LoVo (cell line): ENCODE data around the gene TLR5.
"Not testable (repeated sequence)": the region's sequence is repeated elsewhere in the genome, so short reads cannot be mapped to it uniquely, and the experiment has no call there.

ENCODE experiments used
- DNase-seq: peaks from one replicate; pipeline ENCODE4 v3.0.0-alpha.2; 2016; ENCODE audit warnings: low spot score

Gene TLR5, protein sequence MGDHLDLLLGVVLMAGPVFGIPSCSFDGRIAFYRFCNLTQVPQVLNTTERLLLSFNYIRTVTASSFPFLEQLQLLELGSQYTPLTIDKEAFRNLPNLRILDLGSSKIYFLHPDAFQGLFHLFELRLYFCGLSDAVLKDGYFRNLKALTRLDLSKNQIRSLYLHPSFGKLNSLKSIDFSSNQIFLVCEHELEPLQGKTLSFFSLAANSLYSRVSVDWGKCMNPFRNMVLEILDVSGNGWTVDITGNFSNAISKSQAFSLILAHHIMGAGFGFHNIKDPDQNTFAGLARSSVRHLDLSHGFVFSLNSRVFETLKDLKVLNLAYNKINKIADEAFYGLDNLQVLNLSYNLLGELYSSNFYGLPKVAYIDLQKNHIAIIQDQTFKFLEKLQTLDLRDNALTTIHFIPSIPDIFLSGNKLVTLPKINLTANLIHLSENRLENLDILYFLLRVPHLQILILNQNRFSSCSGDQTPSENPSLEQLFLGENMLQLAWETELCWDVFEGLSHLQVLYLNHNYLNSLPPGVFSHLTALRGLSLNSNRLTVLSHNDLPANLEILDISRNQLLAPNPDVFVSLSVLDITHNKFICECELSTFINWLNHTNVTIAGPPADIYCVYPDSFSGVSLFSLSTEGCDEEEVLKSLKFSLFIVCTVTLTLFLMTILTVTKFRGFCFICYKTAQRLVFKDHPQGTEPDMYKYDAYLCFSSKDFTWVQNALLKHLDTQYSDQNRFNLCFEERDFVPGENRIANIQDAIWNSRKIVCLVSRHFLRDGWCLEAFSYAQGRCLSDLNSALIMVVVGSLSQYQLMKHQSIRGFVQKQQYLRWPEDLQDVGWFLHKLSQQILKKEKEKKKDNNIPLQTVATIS

DNA sequence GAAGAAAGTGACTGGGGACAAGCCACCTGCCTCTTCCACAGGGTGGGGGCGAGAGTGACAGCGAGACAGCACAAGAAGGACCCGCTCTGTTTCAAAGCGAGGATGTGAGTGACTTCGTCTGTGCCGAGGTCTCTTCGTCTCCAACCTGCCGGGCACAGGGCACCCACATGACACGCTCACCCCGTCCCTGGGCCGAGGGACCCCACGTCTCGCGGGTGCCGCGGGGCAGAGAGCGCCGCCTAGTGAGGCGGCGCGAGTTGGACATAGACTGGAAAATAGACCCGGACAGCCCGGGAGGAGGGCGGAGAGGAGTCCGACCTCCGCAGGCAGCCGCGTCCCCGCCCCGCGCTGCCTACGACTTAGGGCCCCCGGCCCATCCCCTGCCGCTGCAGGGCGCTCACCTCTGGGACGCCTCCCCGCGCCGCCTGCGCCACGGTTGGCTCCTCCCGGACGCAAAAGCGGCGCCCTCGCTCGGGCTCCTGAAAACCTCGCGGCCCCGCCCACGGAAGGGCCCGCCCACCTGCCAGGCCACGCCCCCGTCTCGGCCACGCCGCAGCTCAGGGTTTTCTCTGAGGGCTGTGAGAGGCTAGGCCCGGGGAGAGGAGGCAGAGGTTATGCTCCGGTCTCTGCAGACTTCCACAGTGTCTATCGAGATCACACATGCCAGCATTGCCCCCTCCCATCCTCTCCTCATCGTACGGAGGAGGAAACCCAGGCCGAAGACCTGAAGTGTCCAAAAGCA is at the start of gene TLR5:
TLR5 (minus strand) TSS at position 454 of the 742 bp plus-strand sequence. CDS start 30,217 bp downstream, outside the sequence.
- DNase-seq: peak; percentile 89

DNA sequence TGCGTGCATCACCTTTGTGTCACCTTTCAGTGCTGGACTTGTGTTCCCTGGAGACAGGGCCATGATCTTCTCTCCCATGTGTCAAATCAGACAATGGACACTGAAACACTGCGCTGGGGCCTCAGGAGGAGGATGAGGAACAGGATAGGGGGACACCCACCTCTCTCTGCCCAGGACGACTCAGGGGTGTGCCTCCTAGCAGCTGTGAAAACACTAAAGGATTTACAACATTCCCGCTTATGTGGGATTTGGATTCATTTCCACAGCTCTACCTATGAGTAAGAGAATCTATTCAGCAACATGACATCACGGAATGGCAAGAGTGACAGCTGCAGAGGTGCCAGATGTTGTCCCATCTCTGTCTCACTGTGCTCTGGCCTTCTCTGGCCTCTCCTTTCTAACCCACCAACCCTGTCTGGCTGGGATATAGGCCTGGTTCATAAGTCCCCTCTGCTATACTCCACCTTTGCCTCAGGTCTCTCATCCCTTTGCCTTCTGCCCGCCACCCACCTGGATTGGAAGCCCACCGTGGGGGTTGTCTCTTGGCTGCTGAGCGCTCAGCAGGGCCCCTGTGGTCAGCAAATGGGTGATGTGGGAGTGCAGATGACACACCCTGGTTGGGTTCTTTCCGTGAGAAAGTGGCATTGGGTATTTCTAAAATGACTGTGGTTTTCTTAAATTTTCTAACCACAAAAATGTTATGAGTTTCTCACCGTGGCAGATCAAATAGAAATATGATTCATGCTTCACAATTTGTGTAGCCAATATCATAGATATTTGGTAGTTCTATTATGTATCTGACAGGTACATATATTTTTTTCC is 47.1 kb upstream of the TLR5 start:
- DNase-seq: peak; percentile 42

DNA sequence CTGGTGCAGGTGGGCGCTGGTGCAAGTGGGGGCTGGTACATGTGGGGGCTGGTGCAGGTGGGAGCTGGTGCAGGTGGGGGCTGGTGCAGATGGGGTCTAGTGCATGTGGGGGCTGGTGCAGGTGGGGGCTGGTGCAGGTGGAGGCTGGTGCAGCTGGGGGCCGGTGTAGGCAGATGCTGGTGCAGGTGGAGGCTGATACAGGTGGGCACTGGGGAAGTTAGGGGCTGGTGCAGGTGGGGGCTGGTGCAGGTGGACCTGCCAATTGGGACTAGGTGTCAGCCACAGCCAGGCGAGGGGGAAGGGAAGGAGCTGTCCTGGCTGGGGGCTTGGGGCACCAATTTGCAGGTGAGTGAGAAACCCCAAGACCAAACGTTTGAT is 46.5 kb upstream of the TLR5 start:
- no peak for DNase-seq

DNA sequence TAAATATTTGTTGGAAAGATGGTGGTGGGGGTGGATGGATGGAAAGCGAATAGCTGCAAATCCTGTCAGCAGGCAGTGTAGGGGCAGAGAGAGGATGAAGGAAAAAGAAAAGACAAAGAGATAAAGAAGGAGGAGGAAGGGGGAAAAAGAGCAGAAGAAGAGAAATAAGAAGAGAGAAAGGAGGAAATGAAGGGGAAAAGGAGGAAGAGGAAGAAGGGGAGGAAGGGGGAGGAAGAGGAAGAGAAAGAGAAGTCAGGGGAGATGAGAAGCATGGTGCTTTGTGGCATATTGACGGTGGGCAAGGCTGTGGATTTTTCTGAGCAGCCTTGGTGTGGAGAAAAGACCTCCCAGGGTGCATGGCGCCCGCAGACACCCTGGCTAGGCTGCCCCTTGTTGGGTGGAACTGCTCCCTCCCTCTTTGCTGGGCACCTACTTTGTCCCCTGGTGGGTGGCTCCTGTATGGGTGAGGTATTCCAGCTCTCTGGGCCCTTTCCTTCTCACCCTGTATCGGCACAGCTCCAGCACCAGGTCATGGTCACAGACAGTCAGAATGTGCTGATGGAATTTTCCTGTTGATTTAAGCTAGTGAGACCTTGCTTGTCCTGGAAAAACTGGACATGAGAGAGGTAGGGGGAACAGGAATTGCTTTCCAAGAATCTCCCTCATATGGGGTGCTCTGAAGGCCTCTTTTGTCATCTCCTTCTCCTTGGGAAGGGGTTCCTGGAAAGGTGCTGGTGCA is 45.7 kb upstream of the TLR5 start:
- no peak for DNase-seq

DNA sequence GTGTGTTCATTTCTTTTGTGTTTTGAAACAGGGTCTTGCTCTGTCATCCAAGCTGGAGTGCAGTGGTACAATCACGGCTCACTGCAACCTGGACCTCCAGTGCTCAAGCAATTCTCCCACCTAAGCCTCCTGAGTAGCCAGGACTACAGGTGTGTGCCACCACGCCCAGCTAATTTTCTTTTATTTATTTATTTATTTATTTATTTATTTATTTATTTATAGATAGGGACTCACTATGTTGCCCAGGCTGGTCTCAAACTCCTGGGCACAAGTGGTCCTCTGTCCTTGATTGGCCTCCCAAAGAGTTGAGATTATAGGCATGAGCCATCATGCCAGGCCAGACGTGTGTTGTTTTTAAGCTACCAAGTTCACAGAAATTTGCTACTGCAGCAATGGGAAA is 43.8 kb upstream of the TLR5 start:
- DNase-seq: no peak

- DNase-seq: no peak
Measured at GRCh38 chr1:223183268-223183862, 40.3 kb upstream of the TLR5 start.

DNA sequence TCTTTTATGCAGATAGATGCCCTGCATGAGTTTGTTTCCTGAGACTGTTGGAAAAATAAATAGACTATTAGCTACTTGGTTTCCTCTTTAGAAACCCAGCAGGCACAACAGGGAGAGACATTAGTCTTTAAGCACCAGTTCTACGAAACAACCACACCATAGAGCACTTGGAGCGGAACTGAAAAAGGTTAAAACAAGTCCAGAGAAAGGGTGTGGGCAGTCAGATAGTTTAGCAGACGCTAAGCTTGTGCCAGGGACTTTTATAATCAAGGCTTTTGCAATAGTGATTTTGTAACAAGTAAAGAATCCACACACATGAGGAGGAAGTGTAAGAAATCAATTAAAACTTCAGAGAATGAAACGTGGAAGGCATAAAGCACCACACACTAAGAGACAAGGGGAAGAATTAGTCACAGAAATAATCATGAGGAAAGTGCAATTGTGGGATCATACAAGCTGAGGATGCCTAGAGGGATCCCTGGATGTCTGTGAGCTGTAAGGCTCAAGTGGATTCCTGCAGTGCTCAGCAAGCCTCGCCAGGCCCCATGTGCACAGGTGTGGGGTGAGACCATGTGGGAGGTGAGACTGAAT is 37.8 kb upstream of the TLR5 start:
- DNase-seq: no peak

DNA sequence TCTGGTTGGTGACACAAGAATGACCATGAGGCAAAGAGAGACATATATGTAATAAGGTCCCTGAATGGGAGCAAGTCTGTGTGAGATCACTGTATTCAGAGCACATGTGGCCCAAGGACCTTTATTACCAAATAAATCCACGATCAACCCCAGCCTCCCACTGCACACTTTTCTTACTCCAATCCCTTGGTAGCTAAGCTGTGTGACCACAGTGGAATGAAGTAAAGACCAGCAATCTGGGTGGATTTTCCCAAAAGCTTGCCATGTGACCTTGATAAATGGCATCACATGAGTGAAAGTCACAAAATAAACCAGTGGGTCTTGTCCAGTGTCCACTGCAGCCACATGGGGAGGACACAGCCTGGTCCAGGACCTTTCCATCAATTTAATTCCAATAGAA is 36.7 kb upstream of the TLR5 start:
- DNase-seq: no peak

- DNase-seq: no peak
Measured at GRCh38 chr1:223179280-223179679, 36.2 kb upstream of the TLR5 start.

DNA sequence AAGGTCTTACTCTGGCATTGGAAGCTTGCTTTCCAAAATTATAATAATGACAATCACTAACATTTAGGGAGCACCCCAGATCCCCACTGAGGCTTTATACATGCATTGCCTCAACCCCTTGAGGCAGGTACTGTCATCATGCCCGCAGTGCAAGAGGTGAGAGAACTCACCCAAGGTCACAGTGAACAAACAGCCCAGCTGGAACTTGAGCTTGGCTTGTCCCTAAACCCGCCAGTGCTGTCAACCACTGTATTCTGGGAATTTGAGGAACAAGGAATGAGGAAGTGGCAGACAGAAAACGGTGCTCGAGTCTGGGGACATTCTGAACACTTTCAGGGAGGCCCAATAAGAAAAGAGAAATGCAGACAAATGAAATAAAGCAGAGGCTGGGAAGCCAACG is 34.6 kb upstream of the TLR5 start:
- no peak for DNase-seq

DNA sequence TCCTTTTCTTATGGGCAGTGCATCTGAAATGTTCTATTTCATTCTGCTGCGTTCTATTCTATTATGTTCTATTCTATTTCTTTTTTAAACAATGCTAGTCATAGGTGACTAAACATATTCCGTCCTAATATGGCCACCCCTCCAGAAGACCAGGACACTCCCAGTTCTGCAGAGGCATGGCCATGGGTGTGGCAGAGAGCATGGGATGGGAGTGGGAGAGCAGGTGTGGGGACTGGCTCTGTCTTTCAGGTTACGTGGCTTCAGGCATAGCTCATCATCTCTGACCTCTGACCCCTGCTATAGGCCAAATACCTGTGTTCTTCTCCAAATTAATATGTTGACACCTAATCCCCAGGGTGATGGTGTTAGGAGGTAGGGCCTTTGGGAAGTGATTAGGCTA is 33.4 kb upstream of the TLR5 start:
- no peak for DNase-seq

DNA sequence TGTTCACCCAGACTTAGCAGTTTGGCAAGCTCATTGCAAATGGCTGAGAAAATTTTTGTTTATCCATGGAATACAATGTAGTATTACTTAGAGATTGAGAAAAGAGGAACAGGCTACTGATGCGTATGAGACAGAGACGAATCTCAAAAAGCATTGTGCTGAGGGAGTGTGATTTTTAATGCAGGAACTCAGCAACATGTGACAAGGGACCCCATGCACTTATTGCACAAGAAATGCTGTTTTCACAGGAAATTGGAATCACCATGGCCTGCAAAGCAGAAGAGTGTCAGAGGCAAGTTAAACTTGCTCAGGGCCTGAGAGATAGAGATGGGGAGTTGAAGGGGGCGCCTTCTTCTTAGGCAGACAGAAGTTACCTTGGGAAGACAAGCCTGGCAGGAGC is 32.6 kb upstream of the TLR5 start:
- DNase-seq: no peak

GRCh38 chr1:223175032-223175431 is 32.0 kb upstream of the TLR5 start:
- DNase-seq: no peak

DNA sequence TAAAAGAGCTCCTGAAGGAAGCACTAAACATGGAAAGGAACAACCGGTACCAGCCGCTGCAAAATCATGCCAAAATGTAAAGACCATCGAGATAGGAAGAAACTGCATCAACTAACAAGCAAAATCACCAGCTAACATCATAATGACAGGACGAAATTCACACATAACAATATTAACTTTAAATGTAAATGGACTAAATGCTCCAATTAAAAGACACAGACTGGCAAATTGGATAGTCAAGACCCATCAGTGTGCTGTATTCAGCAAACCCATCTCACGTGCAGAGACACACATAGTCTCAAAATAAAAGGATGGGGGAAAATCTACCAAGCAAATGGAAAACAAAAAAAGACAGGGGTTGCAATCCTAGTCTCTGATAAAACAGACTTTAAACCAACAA is 26.4 kb upstream of the TLR5 start:
- DNase-seq: not testable (repeated sequence)

DNA sequence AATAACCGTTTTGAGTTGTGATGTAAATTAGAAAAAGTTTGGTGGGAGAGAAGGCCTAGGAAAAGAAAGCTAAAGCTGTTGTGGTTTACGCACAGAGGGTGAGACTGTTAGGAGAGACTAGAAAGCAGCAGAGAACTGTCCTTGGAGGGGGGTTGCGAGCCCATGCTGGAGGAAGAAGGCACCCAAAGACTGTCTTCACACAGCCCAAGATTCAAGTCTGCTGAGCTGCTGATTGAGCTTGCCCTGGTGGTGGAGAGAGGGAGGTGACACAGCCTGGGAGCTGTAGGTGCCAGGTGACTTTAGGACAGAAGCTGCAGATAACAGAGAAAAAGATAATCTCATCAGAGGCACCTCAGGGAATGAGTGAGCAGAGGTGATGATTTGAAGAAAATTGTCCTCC is 18.3 kb upstream of the TLR5 start:
- DNase-seq: no peak

DNA sequence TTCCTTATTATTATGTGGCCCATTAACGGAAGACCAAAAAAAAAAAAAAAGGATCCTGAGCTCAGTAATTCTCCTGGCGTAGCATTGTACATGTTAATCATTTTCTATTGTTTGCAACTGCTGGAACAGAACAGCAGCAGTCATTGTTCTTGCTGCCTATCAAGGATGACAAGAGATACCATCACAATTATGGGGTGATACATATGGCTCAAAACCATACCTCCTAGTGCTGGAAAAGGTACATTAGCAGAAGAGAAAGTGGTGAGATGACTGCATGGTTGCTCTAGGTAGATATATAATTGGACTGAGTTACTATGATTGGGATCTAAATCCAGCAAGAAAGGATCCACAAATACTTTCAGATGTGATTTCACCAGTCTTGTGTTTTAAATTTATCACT is 13.3 kb upstream of the TLR5 start:
- DNase-seq: no peak

DNA sequence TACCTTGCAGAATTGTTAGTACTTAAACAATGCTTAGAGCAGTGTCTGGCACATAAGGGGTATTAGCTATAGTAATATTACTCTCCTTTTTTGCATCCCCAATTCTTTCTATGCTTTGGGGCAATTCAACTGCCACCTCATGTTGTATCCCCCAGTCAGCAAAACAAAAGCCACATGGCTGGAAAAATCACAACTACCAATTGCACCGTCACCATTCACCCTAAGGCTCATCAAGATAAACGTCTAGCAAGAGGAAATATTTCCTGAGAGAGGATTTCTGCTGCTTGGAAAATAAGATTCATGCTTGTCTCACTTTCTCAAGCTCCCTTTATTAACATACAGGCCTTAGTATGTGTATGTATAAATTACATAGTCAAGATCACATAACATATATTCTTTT is 12.1 kb upstream of the TLR5 start:
- DNase-seq: no peak

DNA sequence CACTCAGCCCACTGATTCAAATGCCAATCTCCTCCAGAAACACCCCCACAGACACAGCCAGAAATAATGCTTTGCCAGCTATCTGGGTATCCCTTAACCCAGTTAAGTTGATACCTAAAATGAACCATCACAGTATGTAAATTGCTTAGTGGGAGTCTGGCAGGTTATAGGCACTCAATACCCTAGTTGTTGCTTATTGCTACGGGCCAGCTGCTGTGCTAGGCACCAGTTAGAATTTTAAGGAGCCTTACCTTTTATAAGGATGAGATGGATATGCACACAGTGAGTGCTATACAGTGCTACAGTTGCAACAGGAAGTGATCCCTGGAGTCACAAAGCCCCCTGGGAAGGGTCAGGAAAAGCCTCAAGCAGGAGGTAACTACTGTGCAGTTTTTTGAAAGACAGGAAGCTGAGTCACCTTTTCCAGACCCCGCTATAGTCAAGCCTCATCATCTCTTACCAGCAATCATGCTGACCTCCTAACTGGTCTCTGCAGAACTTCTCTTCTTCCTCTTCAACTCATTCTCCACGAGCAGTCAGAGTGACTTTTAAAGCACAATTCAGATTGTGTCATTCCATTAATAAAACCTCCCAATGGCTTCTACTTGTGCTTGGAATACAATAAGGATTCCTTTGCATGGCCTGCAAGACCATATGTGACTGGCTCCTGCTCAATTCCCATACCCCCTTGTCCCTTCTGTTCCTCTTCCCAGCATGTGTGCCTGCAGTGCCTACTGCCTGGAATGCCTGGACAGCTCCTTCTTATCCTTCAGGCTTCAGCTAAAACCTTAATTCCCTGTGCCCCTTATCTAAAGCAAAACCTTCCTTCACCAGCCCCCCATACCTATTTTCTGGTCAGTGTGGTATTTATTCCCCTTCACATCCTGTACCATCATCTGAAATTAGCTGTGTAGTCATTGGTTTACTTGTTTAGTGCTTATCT is 10.4 kb upstream of the TLR5 start:
- no peak for DNase-seq

- DNase-seq: no peak
Measured at GRCh38 chr1:223152399-223152798, 9.4 kb upstream of the TLR5 start.
